GM20431 (cell line): ENCODE data around the gene CYB5B.

Experiments used
- in situ Hi-C: fragments of 300-500 bp; cut with MseI, MboI; formaldehyde crosslinking; loops from one replicate; pipeline ENCODE4 v1.15.0; 2020; ENCODE audit warnings: low sequenced_read_pairs; ENCODE audit not compliant: unreplicated experiment

The CYB5B gene

GRCh38 chr16:69424053-69424934 lies at the start of gene CYB5B:
CYB5B (plus strand) TSS chr16:69424619; CDS start chr16:69424684, 65 bp downstream.
- in situ Hi-C loops: no loop called here

GRCh38 chr16:69376393-69377059 lies 47.9 kb upstream of the CYB5B start:
- in situ Hi-C loops: no loop called here

GRCh38 chr16:69378036-69378435 lies 46.4 kb upstream of the CYB5B start:
- in situ Hi-C loops: no loop called here

GRCh38 chr16:69378760-69379159 lies 45.7 kb upstream of the CYB5B start:
- in situ Hi-C loops: no loop called here

- in situ Hi-C loops: no loop called here
Measured at GRCh38 chr16:69381231-69381630, 43.2 kb upstream of the CYB5B start.

GRCh38 chr16:69382421-69382820 lies 42.0 kb upstream of the CYB5B start:
- in situ Hi-C loops: no loop called here

GRCh38 chr16:69384974-69385373 lies 39.4 kb upstream of the CYB5B start:
- in situ Hi-C loops: no loop called here

- in situ Hi-C loops: no loop called here
Measured at GRCh38 chr16:69386596-69386995, 37.8 kb upstream of the CYB5B start.

GRCh38 chr16:69393898-69394849 lies 30.2 kb upstream of the CYB5B start:
- in situ Hi-C loops: no loop called here

GRCh38 chr16:69395859-69396186 lies 28.6 kb upstream of the CYB5B start:
- in situ Hi-C loops: no loop called here

GRCh38 chr16:69396187-69397061 lies 28.0 kb upstream of the CYB5B start:
- in situ Hi-C loops: no loop called here

GRCh38 chr16:69397821-69398521 lies 26.4 kb upstream of the CYB5B start:
- in situ Hi-C loops: no loop called here

GRCh38 chr16:69399361-69399760 lies 25.1 kb upstream of the CYB5B start:
- in situ Hi-C loops: no loop called here

GRCh38 chr16:69402439-69402838 lies 22.0 kb upstream of the CYB5B start:
- in situ Hi-C loops: no loop called here

GRCh38 chr16:69404275-69404805 lies 20.1 kb upstream of the CYB5B start:
- in situ Hi-C loops: no loop called here

GRCh38 chr16:69405326-69405725 lies 19.1 kb upstream of the CYB5B start:
- in situ Hi-C loops: no loop called here

- in situ Hi-C loops: no loop called here
Measured at GRCh38 chr16:69405757-69406156, 18.7 kb upstream of the CYB5B start.

- in situ Hi-C loops: no loop called here
Measured at GRCh38 chr16:69406780-69407331, 17.6 kb upstream of the CYB5B start.
